Activated CD4-positive, alpha-beta T cell treated with anti-CD3 and anti-CD28 coated beads, Interleukin-2, amount 10 ng/mL, durations not matched to agents 24 days and 14 days (primary cell): ENCODE measurements around the gene CD300LG. TPM values are rescaled to one million over a fixed set of nuclear protein-coding genes. Genes with fewer than 3 reads are reported as not detected.
"Not testable (repeated sequence)": the region's sequence is repeated elsewhere in the genome, so short reads cannot be mapped to it uniquely, and the experiment has no call there.

Source experiments
- DNase-seq: peaks from one replicate; pipeline ENCODE4 v3.0.0; 2022
- H3K27ac Mint-ChIP-seq: one replicate; pipeline ENCODE4 v1.8.0; 2022; ENCODE audit warnings: mild to moderate bottlenecking, mixed read lengths
- H3K27me3 Mint-ChIP-seq: one replicate; pipeline ENCODE4 v1.8.0; 2022; ENCODE audit warnings: mixed read lengths
- H3K36me3 Mint-ChIP-seq: one replicate; pipeline ENCODE4 v1.8.0; 2022; ENCODE audit warnings: low read depth, mild to moderate bottlenecking, mixed read lengths
- H3K4me1 Mint-ChIP-seq: one replicate; pipeline ENCODE4 v1.8.0; 2021; ENCODE audit warnings: mixed read lengths
- H3K4me3 Mint-ChIP-seq: one replicate; pipeline ENCODE4 v1.8.0; 2022; ENCODE audit warnings: mild to moderate bottlenecking, moderate library complexity, mixed read lengths
- H3K9me3 Mint-ChIP-seq: one replicate; pipeline ENCODE4 v1.8.0; 2021; ENCODE audit warnings: mixed read lengths
- intact Hi-C: fragments of 100-400 bp; cut with micrococcal nuclease; formaldehyde crosslinking; loops from one replicate; pipeline ENCODE4 v1.15.1; 2023
- total RNA-seq: library from RNA; stranded (reverse); gene quantifications from 2 replicates; pipeline ENCODE4 v1.2.3, GENCODE V29; 2022

The CD300LG gene
- total RNA-seq, 1 donor from 2014 or later = not detected

DNA sequence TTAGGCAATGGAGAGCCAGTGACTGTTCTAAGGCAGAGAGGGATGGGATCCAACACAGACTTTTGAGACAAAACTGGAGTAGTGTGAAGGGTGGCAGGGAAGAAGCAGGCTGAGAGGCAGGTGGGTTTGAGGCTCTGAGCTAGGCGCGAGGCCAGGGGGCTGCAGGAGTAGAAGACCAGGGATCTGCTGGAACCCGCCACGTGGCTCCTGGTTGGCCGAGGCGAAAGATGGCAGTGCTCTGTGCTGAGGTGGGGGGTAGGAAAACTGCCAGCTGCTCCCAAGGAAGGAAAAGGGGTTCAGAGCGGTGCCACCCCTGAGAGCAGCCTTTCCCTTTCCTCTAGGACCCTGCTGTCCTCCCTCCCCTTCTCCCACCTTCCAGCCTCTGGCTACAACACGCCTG, 5.6 kb downstream of the CD300LG start:
- H3K36me3 Mint-ChIP-seq = no peaks in the 10 kb centered on the region
- no peaks in the 10 kb centered on the region for H3K4me1 Mint-ChIP-seq
- DNase-seq = no peak
- H3K9me3 Mint-ChIP-seq = no peaks in the 10 kb centered on the region
- H3K27me3 Mint-ChIP-seq = peaks cover 1% of the 10 kb centered on the region
- no peak overlapping the region for H3K27ac Mint-ChIP-seq
- intact Hi-C loops = no loop called here
- H3K4me3 Mint-ChIP-seq = no peak overlapping the region

DNA sequence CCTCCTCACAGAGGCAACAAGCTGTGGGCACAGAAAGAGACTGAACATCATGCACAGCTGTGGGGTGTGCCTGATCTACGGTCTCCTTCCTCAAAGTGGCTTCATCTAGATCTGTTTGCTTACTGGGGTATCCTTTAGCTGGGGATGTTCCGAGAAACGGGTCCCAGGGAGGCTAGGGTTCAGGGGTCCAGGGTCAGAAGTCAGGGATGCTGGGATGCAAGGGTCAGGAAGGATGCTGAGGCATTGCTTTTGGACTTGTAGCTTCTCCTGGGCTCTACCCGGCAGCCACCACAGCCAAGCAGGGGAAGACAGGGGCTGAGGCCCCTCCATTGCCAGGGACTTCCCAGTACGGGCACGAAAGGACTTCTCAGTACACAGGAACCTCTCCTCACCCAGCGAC, 6.6 kb downstream of the CD300LG start:
- Mint-ChIP-seq H3K27me3 (peaks cover 1% of the 10 kb centered on the region), H3K4me1 (no peaks in the 10 kb centered on the region), H3K4me3 (no peak overlapping the region), H3K36me3 (no peaks in the 10 kb centered on the region), H3K27ac (no peak overlapping the region), H3K9me3 (no peaks in the 10 kb centered on the region)
- DNase-seq = no peak
- intact Hi-C loops = no loop called here

DNA sequence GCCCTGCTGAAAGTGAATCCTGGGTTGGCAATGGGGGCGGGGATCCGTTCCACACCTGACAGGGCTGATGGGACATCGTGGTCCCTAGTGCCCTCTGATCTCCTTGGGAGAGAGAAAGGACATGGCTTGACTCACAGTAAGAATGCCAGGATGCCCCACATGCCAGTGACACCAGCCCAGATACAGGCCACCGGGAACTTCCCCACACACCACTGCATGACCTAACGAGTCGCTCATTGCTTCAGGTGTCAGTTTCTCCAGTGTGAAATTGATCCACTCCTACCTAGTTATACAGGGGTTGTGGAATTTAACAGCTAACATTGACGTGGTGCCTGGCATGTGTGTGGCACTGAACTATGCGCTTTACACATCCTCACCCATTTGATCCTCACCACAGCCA, 7.5 kb downstream of the CD300LG start:
- Mint-ChIP-seq H3K36me3 (no peaks in the 10 kb centered on the region), H3K27ac (no peak overlapping the region), H3K4me1 (no peaks in the 10 kb centered on the region), H3K4me3 (no peak overlapping the region), H3K27me3 (peaks cover 1% of the 10 kb centered on the region), H3K9me3 (no peaks in the 10 kb centered on the region)
- intact Hi-C loops = no loop called here
- DNase-seq = no peak

DNA sequence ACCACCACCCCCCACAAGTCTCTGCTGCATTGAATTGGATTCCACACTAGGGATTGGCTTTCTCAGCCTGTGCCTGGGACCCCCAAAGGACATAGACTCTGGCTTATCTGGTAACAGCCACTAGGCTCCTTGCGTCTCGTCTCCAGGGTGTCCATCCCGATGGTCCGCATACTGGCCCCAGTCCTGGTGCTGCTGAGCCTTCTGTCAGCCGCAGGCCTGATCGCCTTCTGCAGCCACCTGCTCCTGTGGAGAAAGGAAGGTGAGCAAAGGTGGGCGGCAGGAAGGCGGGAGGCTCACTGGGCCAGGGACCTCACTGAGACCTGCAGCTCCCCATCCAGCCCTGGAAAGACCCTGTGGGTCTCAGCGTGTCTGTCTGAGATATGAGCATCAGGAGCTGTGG, 8.1 kb downstream of the CD300LG start:
- DNase-seq = no peak
- intact Hi-C loops = no loop called here
- Mint-ChIP-seq H3K36me3 (no peaks in the 10 kb centered on the region), H3K4me3 (no peak overlapping the region), H3K27ac (no peak overlapping the region), H3K4me1 (no peaks in the 10 kb centered on the region), H3K9me3 (no peaks in the 10 kb centered on the region), H3K27me3 (peaks cover 4% of the 10 kb centered on the region)

- intact Hi-C loops = no loop called here
- Mint-ChIP-seq H3K4me3 (no peak overlapping the region), H3K27me3 (peaks cover 4% of the 10 kb centered on the region)
Observed at GRCh38 chr17:43856141-43856540, 9.2 kb downstream of the CD300LG start.

DNA sequence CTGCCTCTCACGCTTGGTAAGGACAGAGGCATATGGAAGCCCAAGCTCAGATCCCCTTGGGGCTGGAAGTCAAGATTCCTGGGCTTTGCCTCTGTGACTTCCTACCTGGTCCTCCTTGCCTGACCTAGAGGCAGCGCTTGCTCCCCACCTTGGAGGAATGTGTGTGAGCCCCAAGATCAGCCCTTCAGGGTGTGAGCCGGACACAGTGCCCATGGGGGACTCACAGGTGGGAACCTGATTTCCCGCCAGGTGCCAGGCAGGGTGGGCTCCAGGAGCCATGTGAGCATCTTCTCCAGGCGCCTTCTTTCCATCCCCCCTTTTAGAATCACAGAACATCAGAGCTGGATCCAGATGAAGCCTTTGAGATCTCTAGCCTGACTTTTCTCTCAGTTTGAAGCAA, 10.2 kb downstream of the CD300LG start:
- Mint-ChIP-seq H3K27ac (no peak overlapping the region), H3K9me3 (no peaks in the 10 kb centered on the region), H3K27me3 (peaks cover 4% of the 10 kb centered on the region), H3K4me3 (no peak overlapping the region), H3K36me3 (no peaks in the 10 kb centered on the region), H3K4me1 (no peaks in the 10 kb centered on the region)
- no peak for DNase-seq
- intact Hi-C loops = no loop called here

More at GRCh38 chr17:43856141-43856540, 9.2 kb downstream of the CD300LG start:
- Mint-ChIP-seq H3K36me3 (no peaks in the 10 kb centered on the region), H3K4me1 (no peaks in the 10 kb centered on the region), H3K27ac (no peak overlapping the region), H3K9me3 (no peaks in the 10 kb centered on the region)
- DNase-seq = no peak

DNA sequence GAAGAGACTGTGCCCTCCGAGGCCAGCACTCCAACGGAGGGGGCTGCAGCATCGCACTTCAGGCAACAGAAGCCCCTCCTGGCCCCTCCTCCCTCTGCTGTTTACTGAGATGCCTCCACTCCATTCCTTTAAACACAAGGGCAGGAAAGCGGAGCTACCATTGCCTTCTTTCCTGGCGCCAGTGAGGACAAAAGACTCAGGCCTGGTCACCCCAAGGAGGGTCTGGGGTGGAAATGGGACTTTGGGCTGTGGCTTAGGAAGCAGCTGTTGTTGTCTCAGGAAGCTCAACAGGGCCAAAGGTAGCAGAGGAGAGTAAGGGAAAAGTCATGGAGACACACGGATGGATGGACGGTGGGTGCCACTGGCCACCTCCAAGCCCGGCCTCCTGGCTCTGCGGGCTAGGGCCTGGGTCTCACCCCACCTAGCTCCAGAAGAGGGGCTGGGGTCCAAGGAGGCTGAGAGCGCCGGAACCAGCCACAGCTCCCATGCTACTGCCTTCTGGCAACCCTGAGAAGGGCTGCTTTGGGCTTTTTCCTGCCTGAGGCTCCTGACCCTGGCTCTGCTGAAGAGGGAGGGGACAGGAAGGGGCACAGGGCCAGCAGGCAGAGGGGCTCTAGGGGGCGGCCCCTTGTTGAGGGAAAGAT, 11.1 kb downstream of the CD300LG start:
- no peak for DNase-seq
- Mint-ChIP-seq H3K4me1 (no peaks in the 10 kb centered on the region), H3K27ac (no peak overlapping the region), H3K36me3 (no peaks in the 10 kb centered on the region), H3K27me3 (peaks cover 4% of the 10 kb centered on the region), H3K9me3 (no peaks in the 10 kb centered on the region), H3K4me3 (no peak overlapping the region)
- intact Hi-C loops = no loop called here

- Mint-ChIP-seq H3K4me3 (no peak overlapping the region), H3K36me3 (no peaks in the 10 kb centered on the region), H3K9me3 (no peaks in the 10 kb centered on the region), H3K27ac (no peak overlapping the region), H3K4me1 (no peaks in the 10 kb centered on the region), H3K27me3 (peaks cover 7% of the 10 kb centered on the region)
- DNase-seq = no peak
- intact Hi-C loops = no loop called here
Observed at GRCh38 chr17:43860077-43860725, 13.2 kb downstream of the CD300LG start.

GRCh38 chr17:43860927-43861622, 14.1 kb downstream of the CD300LG start:
- H3K4me1 Mint-ChIP-seq = no peaks in the 10 kb centered on the region
- no peak overlapping the region for H3K27ac Mint-ChIP-seq
- peaks cover 9% of the 10 kb centered on the region for H3K27me3 Mint-ChIP-seq
- intact Hi-C loops = no loop called here
- no peaks in the 10 kb centered on the region for H3K9me3 Mint-ChIP-seq
- H3K4me3 Mint-ChIP-seq = no peak overlapping the region
- no peaks in the 10 kb centered on the region for H3K36me3 Mint-ChIP-seq
- no peak for DNase-seq

DNA sequence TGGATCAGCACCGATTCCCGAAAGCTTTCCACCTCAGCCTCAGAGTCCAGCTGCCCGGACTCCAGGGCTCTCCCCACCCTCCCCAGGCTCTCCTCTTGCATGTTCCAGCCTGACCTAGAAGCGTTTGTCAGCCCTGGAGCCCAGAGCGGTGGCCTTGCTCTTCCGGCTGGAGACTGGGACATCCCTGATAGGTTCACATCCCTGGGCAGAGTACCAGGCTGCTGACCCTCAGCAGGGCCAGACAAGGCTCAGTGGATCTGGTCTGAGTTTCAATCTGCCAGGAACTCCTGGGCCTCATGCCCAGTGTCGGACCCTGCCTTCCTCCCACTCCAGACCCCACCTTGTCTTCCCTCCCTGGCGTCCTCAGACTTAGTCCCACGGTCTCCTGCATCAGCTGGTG, 15.0 kb downstream of the CD300LG start:
- intact Hi-C loops = no loop called here
- no peaks in the 10 kb centered on the region for H3K36me3 Mint-ChIP-seq

DNA sequence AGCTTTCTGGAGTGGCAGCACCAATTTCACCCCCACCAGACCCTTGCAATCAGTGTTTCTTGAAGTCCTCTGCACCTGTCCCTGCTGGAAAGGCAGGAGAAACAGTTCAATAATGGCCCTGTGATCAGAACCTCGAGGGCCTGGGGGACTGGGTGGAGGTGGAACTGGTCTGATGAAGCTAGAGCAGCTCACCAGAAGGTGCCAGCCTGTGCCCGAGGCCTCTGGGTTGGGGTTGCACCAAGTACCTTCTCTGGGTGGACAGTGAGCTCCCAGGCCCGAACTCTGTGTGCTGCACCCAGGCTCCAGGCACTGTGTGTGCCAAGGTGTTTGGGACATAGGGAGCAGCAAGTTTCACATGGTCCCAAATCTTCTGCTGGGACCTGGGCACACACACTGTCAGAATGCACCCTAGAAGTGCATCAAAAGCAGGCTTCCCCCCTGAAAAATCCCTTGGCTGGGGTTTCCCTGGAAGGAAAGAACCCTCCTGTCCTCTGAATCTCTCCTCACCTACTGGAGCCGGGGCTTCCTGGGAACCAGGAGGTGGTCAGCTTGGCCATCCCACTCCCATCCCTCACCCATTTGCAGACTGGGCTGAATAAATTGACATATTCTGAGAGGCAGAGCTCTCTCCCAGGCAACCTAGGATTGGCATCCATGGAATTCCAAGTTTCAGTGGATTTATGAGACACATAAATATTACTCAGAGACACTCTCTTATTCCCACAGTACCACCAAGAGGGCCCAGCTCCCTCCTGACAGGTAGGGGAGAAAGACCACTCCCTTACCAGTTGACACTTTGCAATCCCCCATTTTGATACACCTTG, 17.4 kb downstream of the CD300LG start:
- Mint-ChIP-seq H3K36me3 (no peaks in the 10 kb centered on the region), H3K27me3 (peaks cover 25% of the 10 kb centered on the region), H3K4me1 (no peaks in the 10 kb centered on the region), H3K4me3 (no peak overlapping the region), H3K9me3 (no peaks in the 10 kb centered on the region), H3K27ac (no peak overlapping the region)
- intact Hi-C loops = no loop called here
- DNase-seq = no peak

More for the DNA sequence above, 15.0 kb downstream of the CD300LG start:
- no peak overlapping the region for H3K27ac Mint-ChIP-seq
- H3K9me3 Mint-ChIP-seq = no peaks in the 10 kb centered on the region
- no peak for DNase-seq
- no peak overlapping the region for H3K4me3 Mint-ChIP-seq
- H3K27me3 Mint-ChIP-seq = peaks cover 11% of the 10 kb centered on the region
- no peaks in the 10 kb centered on the region for H3K4me1 Mint-ChIP-seq

DNA sequence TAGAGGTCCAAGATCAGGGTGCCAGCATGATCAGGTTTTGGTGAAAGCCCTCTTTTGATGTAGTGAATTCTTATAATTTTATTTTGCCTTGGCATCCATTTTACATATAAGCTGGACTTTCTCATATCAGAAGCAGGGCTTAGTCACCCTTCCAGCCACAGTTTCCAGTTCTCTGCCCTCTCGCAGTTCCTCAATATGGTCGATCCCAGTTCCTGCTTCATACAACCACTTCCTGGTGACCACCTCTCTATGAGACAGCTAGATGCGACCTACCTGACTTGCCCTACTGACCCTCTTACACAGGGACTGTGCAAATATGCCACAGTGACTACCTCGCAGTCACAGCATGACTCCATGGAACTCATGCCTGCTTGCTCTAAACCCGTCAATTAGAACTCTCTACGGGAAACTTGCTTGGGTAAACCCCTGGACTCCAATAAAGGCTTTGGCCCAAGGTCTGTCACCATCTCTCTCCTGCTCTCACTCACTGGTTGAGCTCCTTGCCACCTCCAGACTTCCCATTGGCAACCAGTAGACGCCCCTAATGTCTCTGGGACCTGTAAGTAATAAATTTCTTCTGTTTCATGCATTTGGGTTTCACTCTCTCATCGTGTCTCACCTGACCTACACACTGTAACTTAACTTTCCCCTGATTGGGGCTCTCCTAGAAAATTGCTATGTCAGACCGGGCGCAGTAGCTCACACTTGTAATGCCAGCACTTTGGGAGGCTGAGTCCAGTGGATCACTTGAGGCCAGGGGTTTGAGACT, 21.4 kb downstream of the CD300LG start:
- Mint-ChIP-seq H3K4me1 (no peaks in the 10 kb centered on the region), H3K27ac (no peak overlapping the region), H3K4me3 (no peak overlapping the region), H3K36me3 (no peaks in the 10 kb centered on the region), H3K27me3 (peaks cover 27% of the 10 kb centered on the region), H3K9me3 (no peaks in the 10 kb centered on the region)
- intact Hi-C loops = no loop called here
- no peak for DNase-seq

- peaks cover 30% of the 10 kb centered on the region for H3K27me3 Mint-ChIP-seq
- H3K4me3 Mint-ChIP-seq, H3K36me3 Mint-ChIP-seq, H3K9me3 Mint-ChIP-seq, intact Hi-C loops, DNase-seq, H3K4me1 Mint-ChIP-seq, H3K27ac Mint-ChIP-seq: not testable (repeated sequence)
Observed at GRCh38 chr17:43869031-43869430, 22.1 kb downstream of the CD300LG start.
